DMS153 treated with DMSO at 0.1 percent for 48 hours (cell line): Measurements from ENCODE around the gene MEIOSIN.
"Not testable (repeated sequence)": the region's sequence is repeated elsewhere in the genome, so short reads cannot be mapped to it uniquely, and the experiment has no call there.

Experiments
- DNase-seq: peaks from one replicate; lab custom pipeline; 2025; ENCODE audit not compliant: unreplicated experiment; lab: John Stamatoyannopoulos, UW

MEIOSIN gene

DNA sequence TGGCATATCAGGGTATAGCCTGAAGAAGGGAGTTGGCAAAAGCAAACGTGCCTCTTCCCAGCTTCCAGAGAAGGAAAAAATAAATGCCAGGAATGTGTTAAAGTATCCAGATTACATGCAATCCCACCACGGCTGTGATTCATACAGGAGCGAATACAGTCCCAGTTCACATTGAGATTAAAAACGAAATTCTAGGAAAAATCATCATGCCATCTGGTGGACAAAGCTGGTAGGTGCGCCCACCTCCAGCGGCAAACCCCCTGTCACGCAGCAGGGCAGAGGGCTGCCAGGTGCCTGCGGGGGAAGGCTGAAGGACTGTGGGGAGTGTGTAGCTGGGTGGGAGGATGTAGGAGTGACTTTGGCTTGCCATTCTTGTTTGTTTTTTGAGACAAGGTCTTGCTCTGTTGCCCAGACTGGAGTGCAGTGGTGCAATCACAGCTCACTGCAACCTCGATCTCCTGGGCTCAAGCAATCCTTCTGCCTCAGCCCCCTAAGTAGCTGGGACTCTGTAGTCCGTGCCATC, 65.8 kb downstream of the MEIOSIN start:
- DNase-seq, result peak; percentile 51

DNA sequence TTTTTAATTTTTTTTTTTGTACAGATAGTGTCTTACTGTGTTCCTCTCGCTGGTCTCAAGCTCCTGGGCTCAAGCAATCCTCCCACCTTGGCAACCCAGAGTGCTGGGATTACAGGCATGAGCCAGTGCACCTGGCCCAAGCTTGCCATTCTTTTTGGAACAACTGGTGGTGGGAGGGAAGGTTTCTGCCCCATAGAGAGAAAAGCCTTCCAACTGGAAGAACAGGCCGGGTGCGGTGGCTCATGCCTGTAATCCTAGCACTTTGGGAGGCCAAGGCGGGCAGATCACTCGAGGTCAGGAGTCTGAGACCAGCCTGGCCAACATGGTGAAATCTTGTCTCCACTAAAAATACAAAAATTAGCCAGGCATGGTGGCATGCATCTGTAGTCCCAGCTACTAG, 66.3 kb downstream of the MEIOSIN start:
- DNase-seq, result not testable (repeated sequence)

DNA sequence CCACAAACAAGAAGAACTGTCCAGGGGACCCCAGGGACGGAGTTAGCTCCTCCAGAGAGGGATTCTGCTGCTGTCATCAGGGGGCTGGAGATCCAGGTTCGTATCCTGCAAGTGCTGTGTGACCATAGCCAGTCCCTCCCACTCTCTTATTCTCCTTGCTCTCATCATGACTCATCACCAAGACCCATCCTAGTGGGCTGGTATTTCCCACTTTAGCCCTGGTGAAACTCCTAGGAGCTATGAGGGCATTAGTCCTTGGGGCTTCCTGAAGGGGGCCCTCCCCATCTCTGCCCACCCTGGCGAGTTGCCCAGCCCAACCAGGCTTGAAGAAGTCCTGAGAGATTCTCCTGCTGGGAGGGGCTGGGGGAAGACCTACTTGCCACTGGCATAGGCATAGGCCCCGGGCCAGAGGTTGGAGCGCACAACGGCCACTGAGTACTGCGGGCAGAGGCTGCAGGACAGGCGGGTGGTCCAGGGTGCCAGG, 66.9 kb downstream of the MEIOSIN start:
- DNase-seq, result no peak

DNA sequence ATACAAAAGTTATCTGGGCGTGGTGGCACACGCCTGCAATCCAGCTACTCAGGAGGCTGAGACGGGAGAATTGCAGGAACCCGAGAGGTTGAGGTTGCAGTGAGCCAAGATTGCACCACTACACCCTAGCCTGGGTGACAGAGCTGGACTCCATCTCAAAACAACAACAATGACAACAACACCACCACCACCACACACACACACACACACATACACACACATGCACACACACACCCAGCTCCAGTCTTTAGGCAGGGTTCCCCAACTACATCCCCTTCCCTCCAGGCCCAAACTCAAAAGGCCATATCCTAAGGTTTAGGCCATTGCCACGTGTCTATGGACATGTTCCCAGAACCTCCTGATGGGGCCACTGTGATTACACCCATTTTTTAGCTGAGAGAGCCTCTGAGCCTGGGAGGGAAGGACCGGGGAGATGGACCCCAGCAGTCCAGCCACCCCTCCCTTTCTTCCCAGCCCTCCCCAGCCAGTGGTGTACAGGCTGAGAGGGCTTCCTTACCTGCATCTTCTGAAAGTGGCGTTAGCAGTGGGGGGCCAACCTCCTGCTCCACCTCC, 68.5 kb downstream of the MEIOSIN start:
- no peak for DNase-seq

DNA sequence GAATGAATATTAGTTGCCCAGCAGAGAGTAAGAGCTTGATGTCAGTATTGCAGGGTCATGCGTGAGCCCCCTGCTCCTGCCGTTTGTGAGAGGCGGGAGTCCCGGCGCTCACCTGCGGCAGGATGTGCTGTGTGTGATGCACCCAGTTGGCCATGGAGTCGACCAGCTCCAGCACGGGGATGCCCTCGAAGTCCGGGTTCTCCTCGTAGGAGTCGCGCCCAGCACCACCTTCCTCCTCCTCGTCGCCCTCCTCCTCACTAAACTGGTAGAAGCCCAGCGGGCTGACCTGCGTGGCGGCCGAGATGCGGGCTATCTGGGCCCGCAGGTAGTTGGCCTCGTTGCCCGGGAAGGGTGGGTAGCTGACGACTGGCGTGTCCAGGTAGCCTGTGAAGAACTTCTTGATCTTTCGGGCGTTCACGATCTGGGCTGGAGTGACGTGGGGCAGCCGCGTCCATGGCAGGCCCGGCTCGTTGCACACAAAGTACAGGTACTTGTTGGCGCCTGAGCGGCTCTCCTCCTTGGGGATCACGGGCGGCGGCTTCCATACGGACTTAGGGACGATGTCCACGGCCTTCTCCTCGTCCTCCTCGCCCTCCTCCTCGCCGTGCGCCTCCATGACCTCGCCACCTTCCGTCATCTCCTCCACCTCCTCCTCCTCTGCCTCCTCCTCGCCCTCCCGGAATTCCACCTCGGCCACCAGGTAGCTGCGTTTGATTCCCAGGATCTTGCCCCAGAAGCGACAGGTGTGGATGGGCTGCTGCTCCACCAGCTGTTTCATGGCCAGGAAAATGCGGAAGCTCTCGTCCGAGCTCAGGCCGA, 71.1 kb downstream of the MEIOSIN start:
- DNase-seq, result no peak

DNA sequence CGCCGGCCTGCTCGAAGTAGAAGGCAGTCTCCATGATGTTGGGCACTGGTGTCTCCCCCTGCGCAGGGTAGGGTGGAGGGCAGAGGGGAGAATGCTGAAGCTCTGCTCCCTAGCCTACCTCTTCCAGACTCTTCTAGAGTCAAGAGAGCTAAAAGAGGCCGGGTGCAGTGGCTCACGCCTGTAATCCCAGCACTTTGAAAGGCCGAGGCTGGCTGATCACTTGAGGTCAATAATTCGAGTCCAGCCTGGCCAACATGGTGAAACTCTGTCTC, 71.7 kb downstream of the MEIOSIN start:
- no peak for DNase-seq

DNA sequence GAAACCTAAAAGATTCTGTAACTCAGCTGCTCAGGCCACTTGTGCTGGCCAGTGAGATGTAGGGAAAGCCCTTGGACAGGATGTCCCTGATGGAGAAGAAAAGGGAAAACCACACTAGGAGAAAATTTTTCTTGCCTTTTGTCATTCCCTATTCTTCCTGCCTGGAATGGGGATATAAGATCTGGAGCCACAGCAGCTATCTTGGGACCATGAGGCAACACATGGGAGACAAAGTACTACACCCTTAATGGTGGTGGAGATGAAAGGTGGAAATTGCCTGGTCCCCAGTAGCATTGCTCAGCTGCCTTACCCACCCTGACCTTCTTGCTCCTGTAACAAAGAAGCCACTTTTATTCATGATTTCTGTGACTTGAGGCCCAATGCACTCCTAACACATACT, 72.5 kb downstream of the MEIOSIN start:
- DNase-seq, result no peak

DNA sequence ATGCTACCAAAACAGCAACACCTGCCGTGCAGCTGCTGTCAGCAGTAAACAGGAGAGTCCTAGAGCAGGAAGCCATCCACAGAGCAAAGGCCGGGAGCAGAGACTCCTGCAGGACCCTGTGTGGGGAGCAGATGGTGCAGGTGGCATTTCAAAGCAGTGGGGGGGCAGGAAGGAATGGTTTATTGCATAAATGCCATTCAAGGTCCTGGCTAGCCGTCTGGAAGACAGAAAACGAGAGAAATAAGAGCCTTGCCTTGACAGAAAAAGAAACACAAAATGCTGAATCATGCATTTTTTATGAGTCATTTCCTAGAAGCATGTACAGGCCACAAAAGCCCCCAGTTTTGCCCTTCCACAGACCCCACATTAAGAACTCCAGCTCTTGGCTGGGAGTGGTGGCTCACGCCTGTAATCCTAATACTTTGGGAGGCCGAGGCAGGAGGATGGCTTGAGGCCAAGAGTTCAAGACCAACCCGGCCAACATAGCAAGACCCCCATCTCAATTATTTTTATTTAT, 76.5 kb downstream of the MEIOSIN start:
- no peak for DNase-seq

DNA sequence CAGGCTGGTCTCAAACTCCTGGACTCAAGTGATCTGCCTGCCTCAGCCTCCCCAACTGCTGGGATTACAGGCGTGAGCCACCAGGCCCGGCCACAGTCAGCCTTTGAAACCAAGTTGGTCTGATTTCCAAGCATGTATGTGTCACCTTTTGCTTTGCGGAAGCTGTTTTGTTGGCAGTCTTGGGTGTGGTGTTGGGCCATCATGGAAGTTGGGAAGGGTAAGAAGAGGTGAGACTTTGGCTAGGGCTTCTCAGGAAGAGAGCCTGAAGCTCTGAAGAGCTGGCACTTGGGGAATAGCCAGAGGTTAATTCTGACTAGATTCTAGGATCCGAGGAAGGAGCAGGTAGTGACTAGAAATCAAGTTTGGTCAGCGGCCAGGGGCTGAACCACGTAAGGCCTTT, 79.1 kb downstream of the MEIOSIN start:
- DNase-seq, result no peak
